IMR-90 (cell line): Measurements from ENCODE around the gene NDST1. TPM values are rescaled to one million over a fixed set of nuclear protein-coding genes. Genes with fewer than 3 reads are reported as not detected.

ENCODE experiments used
- ATAC-seq: fragments of 200-7000 bp; cut with Tn5 transposase; 2 replicates; pipeline ENCODE4 v1.9.1; 2020; ENCODE audit warnings: low read depth, mild to moderate bottlenecking, moderate library complexity
- BruUV-seq: library from RNA; stranded (reverse); fragments of 400-500 nt; replicated peaks from 2 replicates; lab custom pipeline; 2021; lab: Mats Ljungman, UMichigan
- CTCF ChIA-PET: fragments of 300-600 bp; formaldehyde crosslinking; extraction: SDS; loops from one replicate; lab custom pipeline; 2021; ENCODE audit warnings: antibody characterized with exemption; lab: Yijun Ruan, JAX
- POLR2A ChIA-PET: fragments of 300-600 bp; sonication (Branson Sonifier 250); formaldehyde crosslinking; loops from one replicate; lab custom pipeline; 2022; ENCODE audit warnings: antibody characterized with exemption; ENCODE audit not compliant: unreplicated experiment; lab: Charles Lee
- DNase-seq: peaks from one replicate; pipeline ENCODE4 v3.0.0; 2013
- H2AFZ ChIP-seq: replicated peaks from 2 replicates; pipeline ENCODE3; 2013; ENCODE audit warnings: low read length, mild to moderate bottlenecking; ENCODE audit not compliant: poor library complexity
- H2AK5ac ChIP-seq: 2 replicates; pipeline ENCODE4 v1.6.1; 2013; ENCODE audit warnings: low read depth, low read length, inconsistent platforms
- H2AK9ac ChIP-seq: replicated peaks from 2 replicates; pipeline ENCODE3; 2013; ENCODE audit warnings: mild to moderate bottlenecking, low read depth, low read length, moderate library complexity; ENCODE audit not compliant: poor library complexity
- H2BK120ac ChIP-seq: 2 replicates; pipeline ENCODE4 v1.6.1; 2013; ENCODE audit warnings: low read depth, low read length, inconsistent platforms
- H2BK15ac ChIP-seq: 3 replicates; pipeline ENCODE4 v1.6.1; 2013; ENCODE audit warnings: low read depth, low read length, inconsistent platforms
- H2BK20ac ChIP-seq: 2 replicates; pipeline ENCODE4 v1.6.1; 2013; ENCODE audit warnings: low read depth, mild to moderate bottlenecking, inconsistent platforms, low read length, moderate library complexity
- H2BK5ac ChIP-seq: 2 replicates; pipeline ENCODE4 v1.6.1; 2013; ENCODE audit warnings: mild to moderate bottlenecking, low read depth, low read length, inconsistent platforms; ENCODE audit not compliant: poor library complexity, severe bottlenecking
- H3K14ac ChIP-seq: replicated peaks from 2 replicates; pipeline ENCODE4 v1.6.1; 2013; ENCODE audit warnings: low read depth, low read length, inconsistent platforms
- H3K18ac ChIP-seq: 2 replicates; pipeline ENCODE4 v1.6.1; 2013; ENCODE audit warnings: low read depth, low read length, control low read depth
- H3K23ac ChIP-seq: 2 replicates; pipeline ENCODE4 v1.6.1; 2013; ENCODE audit warnings: low read depth, low read length, inconsistent platforms
- H3K27ac ChIP-seq: 2 replicates; pipeline ENCODE4 v1.5.1; 2013; ENCODE audit warnings: mild to moderate bottlenecking, control low read depth, low read length; ENCODE audit not compliant: insufficient read depth
- H3K27me3 ChIP-seq: 2 replicates; pipeline ENCODE4 v1.6.1; 2013; ENCODE audit warnings: low read length; ENCODE audit not compliant: control insufficient read depth, insufficient read depth
- H3K36me3 ChIP-seq: 2 replicates; pipeline ENCODE4 v1.6.1; 2013; ENCODE audit warnings: low read length, mixed read lengths; ENCODE audit not compliant: control insufficient read depth, insufficient read depth
- H3K4ac ChIP-seq: 2 replicates; pipeline ENCODE4 v1.6.1; 2013; ENCODE audit warnings: low read depth, low read length, inconsistent platforms
- H3K4me1 ChIP-seq: 2 replicates; pipeline ENCODE4 v1.6.1; 2013; ENCODE audit warnings: low read length, mixed read lengths; ENCODE audit not compliant: control insufficient read depth, insufficient read depth
- H3K4me2 ChIP-seq: 2 replicates; pipeline ENCODE4 v1.6.1; 2013; ENCODE audit warnings: low read depth, mild to moderate bottlenecking, control low read depth, low read length, moderate library complexity
- H3K4me3 ChIP-seq: 2 replicates; pipeline ENCODE4 v1.5.1; 2013; ENCODE audit warnings: low read depth, mild to moderate bottlenecking, control low read depth, low read length, moderate library complexity; ENCODE audit not compliant: insufficient read depth
- H3K56ac ChIP-seq: 2 replicates; pipeline ENCODE4 v1.6.1; 2013; ENCODE audit warnings: low read length, inconsistent platforms; ENCODE audit not compliant: insufficient read depth; ENCODE audit errors: extremely low read depth
- H3K79me1 ChIP-seq, 2 experiments: 2 replicates each; pipeline ENCODE4 v1.6.1; 2013; ENCODE audit warnings: low read length in 2 of 2, inconsistent platforms in 1 of 2, low read depth in 1 of 2
- H3K9ac ChIP-seq: 2 replicates; pipeline ENCODE4 v1.6.1; 2013; ENCODE audit warnings: low read depth, low read length, control low read depth
- H3K9me1 ChIP-seq: 2 replicates; pipeline ENCODE4 v1.6.1; 2013; ENCODE audit warnings: low read length, inconsistent platforms; ENCODE audit not compliant: insufficient read depth
- H3K9me3 ChIP-seq: 2 replicates; pipeline ENCODE4 v1.6.1; 2013; ENCODE audit warnings: low read length; ENCODE audit not compliant: control insufficient read depth, insufficient read depth
- H4K20me1 ChIP-seq: 2 replicates; pipeline ENCODE4 v1.6.1; 2013; ENCODE audit warnings: low read length, inconsistent platforms; ENCODE audit not compliant: insufficient read depth
- H4K5ac ChIP-seq: 2 replicates; pipeline ENCODE4 v1.6.1; 2013; ENCODE audit warnings: mild to moderate bottlenecking, low read depth, low read length, control low read depth
- H4K8ac ChIP-seq, 2 experiments: 2 replicates each; pipeline ENCODE4 v1.6.1; 2013; ENCODE audit warnings: low read depth in 2 of 2, low read length in 2 of 2, control low read depth in 1 of 2, inconsistent platforms in 1 of 2
- H4K91ac ChIP-seq: 2 replicates; pipeline ENCODE4 v1.6.1; 2013; ENCODE audit warnings: low read depth, low read length, inconsistent platforms; ENCODE audit not compliant: insufficient read depth
- CEBPB ChIP-seq: IDR thresholded peaks from 2 replicates; pipeline ENCODE4 v1.6.1; 2012; ENCODE audit warnings: low read depth, low read length, improper control_type of control experiment
- FOS ChIP-seq: fragments of 150-350 bp; IDR thresholded peaks from 2 replicates; pipeline ENCODE4 v1.6.1; 2016; ENCODE audit warnings: low read depth, low read length
- MXI1 ChIP-seq: IDR thresholded peaks from 2 replicates; pipeline ENCODE4 v1.6.1; 2012; ENCODE audit warnings: low read depth, mild to moderate bottlenecking, low read length, moderate library complexity, borderline replicate concordance
- NFE2L2 ChIP-seq: fragments of 150-350 bp; IDR thresholded peaks from 2 replicates; pipeline ENCODE4 v1.6.1; 2016; ENCODE audit warnings: low read depth, mild to moderate bottlenecking, low read length
- RAD21 ChIP-seq: IDR thresholded peaks from 2 replicates; pipeline ENCODE4 v1.6.1; 2012; ENCODE audit warnings: low read length, improper control_type of control experiment
- SMC3 ChIP-seq: fragments of 150-350 bp; IDR thresholded peaks from 2 replicates; pipeline ENCODE4 v1.6.1; 2016; ENCODE audit warnings: low read depth, mild to moderate bottlenecking, antibody characterized with exemption, low read length, moderate library complexity
- WGBS, 2 experiments: methylation state at CpG; one replicate each; pipeline versions ENCODE4 v1.1.5 to v1.1.7; 2013; ENCODE audit warnings: missing lambda C conversion rate in 2 of 2; ENCODE audit not compliant: insufficient read length in 1 of 2; ENCODE audit errors: extremely low coverage in 2 of 2; 5-methylcytosine and 5-hydroxymethylcytosine counted together
- dilution Hi-C: fragments of 300-500 bp; cut with HindIII; formaldehyde crosslinking; loops from one replicate; pipeline ENCODE4 v1.14.3; 2018; ENCODE audit warnings: low sequenced_read_pairs; ENCODE audit not compliant: unreplicated experiment
- in situ Hi-C: fragments of 300-500 bp; cut with MboI; formaldehyde crosslinking; loops from 3 replicates; pipeline ENCODE4 v1.14.3; 2019; ENCODE audit warnings: low sequenced_read_pairs, inconsistent platforms, mixed read lengths
- intact Hi-C: fragments of 100-400 bp; cut with micrococcal nuclease; formaldehyde crosslinking; loops from 2 replicates; pipeline ENCODE4 v1.10.0; 2022
- polyA plus RNA-seq, 3 experiments: library from polyadenylated mRNA; depleted of rRNA; stranded (reverse); fragments of >200 nt; gene quantifications; 2 replicates each; pipeline ENCODE4 v1.2.3, GENCODE V29; 2012; ENCODE audit warnings: low replicate concordance in 1 of 3
- total RNA-seq: library from RNA; depleted of rRNA; stranded (reverse); fragments of >200 nt; gene quantifications from 2 replicates; pipeline ENCODE4 v1.2.3, GENCODE V29; 2012

NDST1 gene
- total and polyA plus RNA-seq, 2 of the 4 experiments (the other 2 are of a cell fraction), result 30.5 to 80.4 TPM

GRCh38 chr5:150540615-150541396 lies 32.9 kb downstream of the NDST1 start:
- ChIA-PET CTCF (interaction anchor here (0.9 to 1.0 kb wide), 2 partner anchors 24 to 83 kb away, joined by 3 read pairs; no protein-coding TSS in a partner anchor), POLR2A (no interaction called here)
- Histone ChIP-seq H4K91ac (peak overlapping the region; percentile 82), H2BK20ac (peak overlapping the region; percentile 54), H3K9me3 (no peaks in the 10 kb centered on the region), H2AK5ac (peak overlapping the region; percentile 87), H3K9ac (0 out of 2 replicates have a peak overlapping the region, but pooled peaks have one; percentile 8), H3K4me1 (peaks cover 36% of the 10 kb centered on the region), H4K5ac (peak overlapping the region; percentile 46), H2AFZ (no peak overlapping the region), H3K56ac (peak overlapping the region; percentile 73; the same call in 1 of the 2 replicates), H3K4me2 (peak overlapping the region; percentile 49), H3K9me1 (peaks cover 38% of the 10 kb centered on the region), H3K27ac (peak overlapping the region; percentile 89), H2AK9ac (peak overlapping the region; percentile 80), H3K27me3 (no peaks in the 10 kb centered on the region), H3K23ac (peak overlapping the region; percentile 49), H2BK5ac (peak overlapping the region; percentile 90), H2BK15ac (no peak overlapping the region), H4K8ac (peak overlapping the region; percentile 26 to 76; a peak in 3 of 4 replicates), H3K4me3 (no peak overlapping the region), H2BK120ac (peak overlapping the region; percentile 56), H4K20me1 (peaks cover 28% of the 10 kb centered on the region), H3K14ac (peak overlapping the region; percentile 72), H3K18ac (peak overlapping the region; percentile 65), H3K36me3 (peaks cover 67% of the 10 kb centered on the region), H3K4ac (peak overlapping the region; percentile 87), H3K79me1 (peaks cover 51 to 80% of the 10 kb centered on the region in 2 experiments)
- in situ Hi-C loops, result no loop called here
- DNase-seq (peak; percentile 98), ATAC-seq (peak; percentile 77)
- TF ChIP-seq SMC3 (no peak), NFE2L2 (no peak), CEBPB (0 out of 2 replicates have a peak, but pooled peaks have one; percentile 16), FOS (peak; percentile 86), MXI1 (peak; percentile 33; the same call in 1 of the 2 replicates), RAD21 (0 out of 2 replicates have a peak, but pooled peaks have one; percentile 21)
- dilution Hi-C loops, result no loop called here
- no TSS peak for BruUV-seq
- intact Hi-C loops, result no loop called here
- WGBS, 2 experiments, result 27% methylated on average over 3 of the region's 15 CpGs; no CpG with 5 or more reads in 1 of the 2 experiments
